HG02840 (cell line): ENCODE data around the gene RAB11B.
A peak's percentile ranks its signal among the peaks of the same experiment; 100 is the strongest.
"Not testable (repeated sequence)": the region's sequence is repeated elsewhere in the genome, so short reads cannot be mapped to it uniquely, and the experiment has no call there.

Experiments used
- ATAC-seq: cut with Tn5 transposase; IDR thresholded peaks from one replicate; pipeline ENCODE4 v1.9.1; 2021; ENCODE audit warnings: mild to moderate bottlenecking, moderate library complexity, moderate number of reproducible peaks; ENCODE audit not compliant: unreplicated experiment, low FRiP score

RAB11B gene

DNA sequence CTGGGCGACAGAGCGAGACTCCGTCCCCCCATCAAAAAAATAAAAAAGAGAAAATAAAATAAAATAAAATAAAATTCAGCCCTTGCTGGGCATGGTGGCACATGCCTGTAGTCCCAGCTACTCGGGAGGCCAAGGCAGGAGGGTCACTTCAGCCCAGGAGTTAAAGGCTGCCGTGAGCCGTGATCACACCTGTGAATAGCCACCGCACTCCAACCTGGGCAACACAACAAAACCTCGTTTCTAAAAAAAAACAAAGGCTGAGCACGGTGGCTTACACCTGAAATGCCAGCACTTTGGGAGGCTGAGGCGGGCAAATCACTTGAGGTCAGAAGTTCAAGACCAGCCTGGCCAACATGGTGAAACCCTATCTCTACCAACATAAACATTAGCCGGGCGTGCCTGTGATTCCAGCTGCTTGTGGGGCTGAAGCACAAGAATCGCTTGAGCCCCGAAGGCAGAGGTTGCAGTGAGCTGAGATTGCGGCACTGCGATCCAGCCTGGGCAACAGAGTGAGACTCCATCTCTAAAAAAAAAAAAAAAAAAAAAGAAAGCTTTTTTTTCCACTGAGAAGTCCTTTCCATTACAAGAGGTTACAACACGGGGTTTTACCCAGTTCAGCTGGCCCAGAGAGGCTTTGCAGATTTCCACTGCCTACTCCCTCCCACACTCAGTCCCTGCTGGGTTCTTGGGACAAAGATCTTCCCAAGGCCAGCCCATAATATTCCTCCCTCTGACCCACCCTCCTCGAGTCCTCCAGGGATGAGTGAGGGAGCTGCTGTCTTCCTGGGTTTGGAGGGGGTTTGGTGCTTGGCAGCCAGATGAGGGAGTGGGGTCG lies 19.8 kb upstream of the RAB11B start:
- ATAC-seq, result no peak

DNA sequence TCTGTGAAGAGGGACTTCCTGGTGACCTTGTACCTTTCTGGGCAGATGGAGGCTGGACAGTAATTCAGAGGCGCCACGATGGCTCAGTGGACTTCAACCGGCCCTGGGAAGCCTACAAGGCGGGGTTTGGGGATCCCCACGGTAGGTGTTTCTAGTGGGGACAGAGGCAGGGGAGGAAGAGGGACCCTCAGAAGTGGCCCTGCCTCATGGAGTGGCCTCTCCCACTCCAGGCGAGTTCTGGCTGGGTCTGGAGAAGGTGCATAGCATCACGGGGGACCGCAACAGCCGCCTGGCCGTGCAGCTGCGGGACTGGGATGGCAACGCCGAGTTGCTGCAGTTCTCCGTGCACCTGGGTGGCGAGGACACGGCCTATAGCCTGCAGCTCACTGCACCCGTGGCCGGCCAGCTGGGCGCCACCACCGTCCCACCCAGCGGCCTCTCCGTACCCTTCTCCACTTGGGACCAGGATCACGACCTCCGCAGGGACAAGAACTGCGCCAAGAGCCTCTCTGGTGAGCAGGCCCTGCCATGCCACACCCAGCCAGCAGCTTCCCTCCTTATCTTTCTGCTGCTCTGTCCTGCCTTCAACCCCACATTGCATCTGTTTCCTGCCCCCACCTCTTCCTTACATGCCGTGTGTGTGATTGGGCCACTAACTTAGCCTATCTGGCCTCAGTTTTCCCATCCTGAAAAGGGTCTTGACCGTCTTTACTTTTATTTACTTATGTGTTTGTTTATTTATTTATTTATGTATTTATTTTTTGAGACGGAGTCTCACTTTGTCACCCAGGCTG lies 19.0 kb upstream of the RAB11B start:
- no peak for ATAC-seq

DNA sequence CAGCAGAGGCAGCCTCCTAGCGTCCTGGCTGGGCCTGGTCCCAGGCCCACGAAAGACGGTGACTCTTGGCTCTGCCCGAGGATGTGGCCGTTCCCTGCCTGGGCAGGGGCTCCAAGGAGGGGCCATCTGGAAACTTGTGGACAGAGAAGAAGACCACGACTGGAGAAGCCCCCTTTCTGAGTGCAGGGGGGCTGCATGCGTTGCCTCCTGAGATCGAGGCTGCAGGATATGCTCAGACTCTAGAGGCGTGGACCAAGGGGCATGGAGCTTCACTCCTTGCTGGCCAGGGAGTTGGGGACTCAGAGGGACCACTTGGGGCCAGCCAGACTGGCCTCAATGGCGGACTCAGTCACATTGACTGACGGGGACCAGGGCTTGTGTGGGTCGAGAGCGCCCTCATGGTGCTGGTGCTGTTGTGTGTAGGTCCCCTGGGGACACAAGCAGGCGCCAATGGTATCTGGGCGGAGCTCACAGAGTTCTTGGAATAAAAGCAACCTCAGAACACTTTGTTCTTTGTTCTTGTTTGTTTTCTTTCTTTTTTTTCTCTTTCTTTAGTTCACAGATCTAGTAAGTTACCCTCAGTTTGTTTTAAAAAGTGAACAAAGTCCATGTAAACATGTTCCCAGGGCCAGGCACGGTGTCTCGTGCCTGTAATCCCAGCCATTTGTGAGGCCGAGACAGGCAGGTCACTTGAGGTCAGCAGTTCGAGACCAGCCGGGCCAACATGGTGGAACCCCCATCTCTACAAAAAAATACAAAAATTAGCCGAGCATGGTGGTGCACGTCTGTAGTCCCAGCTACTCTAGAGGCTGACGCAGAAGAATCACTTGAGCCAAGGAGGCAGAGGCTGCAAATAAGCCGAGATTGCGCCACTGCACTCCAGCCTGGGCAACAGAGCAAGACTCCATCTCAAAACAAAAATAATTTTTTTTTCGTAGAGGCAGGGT lies 16.0 kb upstream of the RAB11B start:
- ATAC-seq, result no peak

DNA sequence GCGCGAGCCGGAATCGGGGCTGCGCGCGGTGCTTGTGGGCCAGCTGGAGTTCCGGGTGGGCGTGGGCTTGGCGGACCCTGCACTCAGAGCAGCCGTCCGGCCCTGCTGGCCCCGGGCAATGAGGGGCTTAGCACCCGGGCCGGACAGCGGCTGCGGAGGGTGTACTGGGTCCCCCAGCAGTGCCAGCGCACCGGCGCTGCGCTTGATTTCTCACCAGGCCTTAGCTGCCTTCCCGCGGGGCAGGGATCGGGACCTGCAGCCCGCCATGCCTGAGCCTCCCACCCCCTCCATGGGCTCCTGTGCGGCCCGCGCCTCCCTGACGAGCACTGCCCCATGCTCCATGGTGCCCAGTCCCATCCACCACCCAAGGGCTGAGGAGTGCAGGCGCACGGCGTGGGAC lies 14.4 kb upstream of the RAB11B start:
- ATAC-seq, result not testable (repeated sequence)

DNA sequence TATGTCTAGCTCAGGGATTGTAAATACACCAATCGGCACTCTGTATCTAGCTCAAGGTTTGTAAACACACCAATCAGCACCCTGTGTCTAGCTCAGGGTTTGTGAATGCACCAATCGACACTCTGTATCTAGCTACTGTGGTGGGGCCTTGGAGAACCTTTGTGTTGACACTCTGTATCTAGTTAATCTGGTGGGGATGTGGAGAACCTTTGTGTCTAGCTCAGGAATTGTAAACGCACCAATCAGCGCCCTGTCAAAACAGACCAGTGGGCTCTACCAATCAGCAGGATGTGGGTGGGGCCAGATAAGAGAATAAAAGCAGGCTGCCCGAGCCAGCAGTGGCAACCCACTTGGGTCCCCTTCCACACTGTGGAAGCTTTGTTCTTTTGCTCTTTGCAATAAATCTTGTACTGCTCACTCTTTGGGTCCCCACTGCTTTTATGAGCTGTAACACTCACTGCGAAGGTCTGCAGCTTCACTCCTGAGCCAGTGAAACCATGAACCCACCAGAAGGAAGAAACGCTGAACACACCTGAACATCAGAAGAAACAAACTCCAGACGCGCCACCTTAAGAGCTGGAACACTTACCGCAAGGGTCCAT lies 13.7 kb upstream of the RAB11B start:
- ATAC-seq, result not testable (repeated sequence)

DNA sequence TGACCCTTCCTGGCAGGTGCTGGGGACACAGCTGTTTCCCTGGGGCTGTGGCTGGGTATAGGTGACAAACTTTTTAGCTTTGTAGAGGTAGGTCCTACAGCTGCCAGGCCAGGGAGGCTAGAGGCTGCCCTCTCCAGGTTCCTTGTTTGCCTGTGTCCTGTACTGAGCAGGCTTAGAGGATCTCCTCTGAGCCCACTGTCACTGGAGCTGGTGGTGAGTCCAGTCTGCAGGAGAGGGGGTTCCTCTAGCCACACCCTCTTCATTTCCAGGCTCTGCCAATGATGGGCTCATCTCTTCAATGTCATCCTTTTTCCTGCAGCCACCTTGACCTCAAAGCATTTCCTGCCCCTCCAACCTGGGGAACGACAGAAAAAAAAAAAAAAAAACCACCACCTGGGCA lies 12.6 kb upstream of the RAB11B start:
- ATAC-seq, result no peak

DNA sequence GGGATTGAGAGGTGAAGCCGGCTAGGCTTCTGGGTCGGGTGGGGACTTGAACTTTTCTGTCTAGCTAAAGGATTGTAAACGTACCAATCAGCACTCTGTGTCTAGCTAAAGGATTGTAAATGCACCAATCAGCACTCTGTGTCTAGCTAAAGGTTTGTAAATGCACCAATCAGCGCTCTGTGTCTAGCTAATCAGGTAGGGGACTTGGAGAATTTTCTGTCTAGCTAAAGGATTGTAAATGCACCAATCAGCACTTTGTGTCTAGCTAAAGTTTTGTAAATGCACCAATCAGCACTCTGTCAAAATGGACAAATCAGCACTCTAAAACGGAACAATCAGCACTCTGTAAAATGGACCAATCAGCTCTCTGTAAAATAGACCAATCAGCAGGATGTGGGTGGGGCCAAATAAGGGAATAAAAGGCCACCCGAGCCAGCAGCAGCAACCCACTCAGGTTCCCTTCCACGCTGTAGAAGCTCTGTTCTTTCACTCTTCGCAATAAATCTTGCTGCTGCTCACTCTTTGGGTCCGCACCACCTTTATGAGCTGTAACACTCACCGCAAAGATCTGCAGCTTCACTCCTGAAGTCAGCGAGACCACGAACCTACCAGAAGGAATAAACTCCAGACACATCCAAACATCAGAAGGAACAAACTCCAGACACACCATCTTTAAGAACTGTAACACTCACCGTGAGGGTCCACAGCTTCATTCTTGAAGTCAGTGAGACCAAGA lies 10.8 kb upstream of the RAB11B start:
- not testable (repeated sequence) for ATAC-seq

DNA sequence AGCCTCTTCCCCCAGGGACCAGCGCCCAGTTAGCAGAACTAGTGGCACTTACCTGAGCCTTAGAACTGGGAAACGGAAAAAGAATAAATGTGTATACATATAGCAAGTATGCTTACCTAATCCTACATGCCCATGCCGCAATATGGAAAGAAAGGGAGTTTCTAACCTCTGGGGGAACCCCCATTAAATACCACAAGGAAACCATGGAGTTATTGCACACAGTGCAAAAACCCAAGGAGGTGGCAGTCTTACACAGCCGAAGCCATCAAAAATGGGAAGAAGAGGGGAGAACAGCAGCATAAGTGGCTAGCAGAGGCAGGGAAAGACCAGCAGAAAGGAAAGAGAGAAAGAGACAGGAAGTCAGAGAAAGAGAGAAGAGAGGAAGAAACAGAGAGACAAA lies 5.6 kb upstream of the RAB11B start:
- ATAC-seq, result not testable (repeated sequence)

DNA sequence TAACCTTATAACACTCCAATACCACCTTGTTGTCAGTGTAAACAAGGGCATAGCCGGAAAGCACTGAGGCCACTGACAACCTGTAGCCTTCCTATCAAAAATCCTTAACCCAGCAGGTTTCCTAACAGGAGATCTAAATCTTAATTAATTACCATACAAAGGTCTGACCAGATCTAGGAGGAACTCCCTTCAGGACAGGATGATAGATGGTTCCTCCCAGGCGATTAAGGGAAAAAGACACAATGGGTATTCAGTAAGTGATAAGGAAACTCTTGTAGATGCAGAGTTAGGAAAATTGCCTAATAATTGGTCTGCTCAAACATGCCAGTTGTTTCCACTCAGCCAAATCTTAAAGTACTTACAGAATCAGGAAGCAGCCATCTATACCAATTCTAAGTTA lies 5.1 kb upstream of the RAB11B start:
- not testable (repeated sequence) for ATAC-seq

DNA sequence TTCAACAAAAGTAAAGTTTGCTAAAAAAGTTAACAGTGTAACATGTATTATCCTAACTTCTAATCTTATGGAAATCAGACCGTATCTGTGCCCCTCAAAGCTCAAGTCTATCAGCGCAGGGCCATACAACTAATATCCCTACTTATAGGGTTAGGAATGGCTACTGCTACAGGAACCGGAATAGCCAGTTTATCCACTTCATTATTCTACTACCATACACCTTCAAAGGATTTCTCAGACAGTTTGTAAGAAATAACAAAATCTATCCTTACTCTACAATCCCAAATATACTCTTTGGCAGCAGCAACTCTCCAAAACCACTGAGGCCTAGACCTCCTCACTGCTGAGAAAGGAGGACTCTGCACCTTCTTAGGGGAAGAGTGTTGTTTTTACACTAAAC lies 4.6 kb upstream of the RAB11B start:
- ATAC-seq, result not testable (repeated sequence)

DNA sequence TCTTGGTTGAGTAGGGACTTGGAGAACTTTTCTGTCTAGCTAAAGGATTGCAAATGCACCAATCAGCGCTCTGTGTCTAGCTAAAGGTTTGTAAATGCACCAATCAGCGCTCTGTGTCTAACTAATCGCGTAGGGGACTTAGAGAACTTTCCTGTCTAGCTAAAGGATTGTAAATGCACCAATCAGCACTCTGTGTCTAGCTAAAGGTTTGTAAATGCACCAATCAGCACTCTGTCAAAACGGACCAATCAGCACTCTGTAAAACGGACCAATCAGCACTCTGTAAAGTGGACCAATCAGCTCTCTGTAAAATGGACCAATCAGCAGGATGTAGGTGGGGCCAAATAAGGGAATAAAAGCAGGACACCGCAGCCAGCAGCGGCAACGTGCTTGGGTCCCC lies 3.7 kb upstream of the RAB11B start:
- not testable (repeated sequence) for ATAC-seq

DNA sequence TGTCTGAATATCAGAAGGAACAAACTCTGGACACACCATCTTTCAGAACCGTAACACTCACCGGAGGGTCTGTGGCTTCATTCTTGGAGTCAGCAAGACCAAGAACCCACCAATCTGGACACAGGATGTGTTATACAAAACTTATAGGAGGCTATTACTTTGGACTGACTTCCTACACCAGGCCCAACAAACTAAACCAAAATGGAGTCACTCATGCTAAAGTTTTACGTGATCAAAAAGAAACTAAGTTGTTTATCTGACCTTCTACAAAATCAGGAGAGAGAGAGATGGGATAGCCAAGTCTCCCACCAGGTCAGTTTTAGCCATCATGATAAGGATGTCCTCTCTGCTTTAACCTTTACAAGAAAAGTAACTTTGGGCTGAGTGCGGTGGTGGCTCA lies 3.2 kb upstream of the RAB11B start:
- ATAC-seq, result no peak

DNA sequence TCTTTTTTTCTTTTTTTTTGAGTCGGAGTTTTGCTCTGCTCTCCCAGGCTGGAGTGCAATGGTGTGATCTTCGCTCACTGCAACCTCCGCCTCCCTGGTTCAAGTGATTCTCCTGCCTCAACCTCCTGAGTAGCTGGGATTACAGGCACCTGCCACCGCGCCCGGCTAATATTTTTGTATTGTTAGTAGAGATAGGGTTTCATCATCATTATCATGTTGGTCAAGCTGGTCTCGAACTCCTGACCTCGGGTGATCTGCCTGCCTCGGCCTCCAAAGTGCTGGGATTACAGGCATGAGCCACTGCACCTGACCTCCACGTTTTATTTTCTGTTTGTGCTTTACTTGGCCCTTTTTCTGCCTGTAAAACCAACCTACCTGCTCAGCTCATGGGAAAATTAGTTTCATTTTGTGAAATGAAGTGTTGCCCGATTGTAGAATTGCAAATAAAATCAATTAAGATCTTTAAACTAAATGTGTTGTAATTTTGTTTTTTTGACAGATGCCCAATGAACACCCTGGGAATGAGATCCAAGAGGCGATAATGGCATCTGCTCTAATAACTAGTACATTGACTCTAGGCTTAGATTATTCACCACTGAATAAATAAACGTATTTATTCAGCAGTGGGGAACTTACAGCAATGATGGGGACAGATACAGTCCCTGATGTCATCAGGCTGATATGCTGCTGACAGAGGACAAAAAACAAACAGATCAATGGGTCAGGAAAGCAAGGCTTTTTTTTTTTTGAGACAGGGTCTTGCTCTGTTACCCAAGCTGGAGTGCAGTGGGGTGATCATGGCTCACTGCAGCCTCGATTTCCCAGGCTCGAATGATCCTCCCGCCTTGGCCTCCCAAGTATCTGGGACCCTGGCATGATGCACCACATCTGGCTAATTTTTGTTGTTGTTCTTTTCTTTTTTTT lies 2.2 kb upstream of the RAB11B start:
- ATAC-seq, result no peak

DNA sequence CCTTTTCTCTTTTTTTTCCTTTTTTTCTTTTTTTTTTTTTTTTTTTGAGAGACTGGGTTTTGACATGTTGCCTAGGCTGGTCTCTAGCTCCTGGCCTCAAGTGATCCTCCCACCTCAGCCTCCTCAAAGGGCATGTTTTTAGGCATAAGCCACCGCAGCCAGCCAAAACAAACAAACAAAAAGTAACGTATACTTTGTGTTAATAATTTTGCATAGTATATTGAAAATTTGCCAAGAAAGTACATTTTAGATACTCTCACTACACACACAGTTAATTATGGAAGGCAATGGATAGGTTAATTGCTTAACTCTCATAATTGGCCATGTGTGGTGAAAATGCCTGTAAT lies 1.6 kb upstream of the RAB11B start:
- ATAC-seq, result no peak

DNA sequence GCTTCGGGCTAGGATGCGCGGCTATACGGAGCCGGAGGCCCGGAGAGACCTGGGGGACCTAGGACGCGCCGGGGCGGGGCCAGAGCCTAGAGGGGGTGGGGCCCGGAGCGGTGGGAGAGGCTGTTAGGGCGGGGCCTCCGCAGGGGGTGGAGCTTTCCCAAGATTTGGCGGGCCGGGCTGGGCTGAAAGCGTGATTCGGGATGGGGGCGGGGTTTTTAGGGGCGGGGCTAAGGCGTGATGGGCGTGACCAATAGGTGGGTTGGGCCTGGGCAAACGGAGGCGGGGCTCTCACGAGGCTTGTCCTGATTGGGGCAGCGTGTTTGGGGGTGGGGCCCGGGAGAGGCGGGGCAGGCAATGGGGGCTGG lies 439 bp downstream of the RAB11B start:
- ATAC-seq, result peak; percentile 46

DNA sequence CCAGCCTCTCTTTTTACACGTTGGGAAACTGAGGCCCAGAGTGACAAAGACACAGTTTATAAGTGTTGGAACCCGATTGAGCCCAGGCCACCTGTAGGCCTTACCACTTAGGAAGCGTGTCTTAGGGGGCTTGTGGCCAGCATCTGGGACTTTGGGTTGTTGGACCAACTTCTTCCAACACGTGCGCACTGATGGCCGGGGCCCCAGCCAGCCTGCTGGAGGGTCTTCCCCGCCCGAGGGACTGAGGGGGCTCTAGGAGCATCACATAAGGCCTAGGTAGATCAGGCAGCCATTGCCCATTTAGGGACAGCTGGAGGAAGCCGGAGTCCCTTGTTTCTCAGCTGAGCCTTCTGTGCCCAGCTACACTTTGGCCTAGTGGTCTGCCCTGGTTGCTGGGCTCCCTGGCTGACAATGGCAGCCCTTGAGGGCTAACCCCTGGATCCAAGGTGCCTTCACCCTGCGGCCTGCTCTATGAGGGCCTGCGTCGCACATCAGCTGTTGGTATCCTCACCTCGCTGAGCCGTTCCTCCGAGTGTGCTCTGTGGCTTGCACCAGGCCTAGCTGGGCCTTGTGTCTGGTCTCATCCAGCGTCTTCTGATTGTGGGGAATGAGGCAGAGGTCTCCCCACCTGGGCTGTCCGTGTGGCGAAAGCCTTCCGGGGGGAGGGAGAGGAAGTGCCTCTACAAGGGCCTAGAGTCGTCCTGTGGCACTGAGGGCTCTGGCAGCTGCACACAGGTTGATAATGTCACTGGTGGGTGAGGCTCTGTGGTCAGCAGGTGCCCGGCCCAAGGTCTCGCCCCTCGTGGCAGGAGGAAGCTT lies 1.2 kb downstream of the RAB11B start:
- no peak for ATAC-seq

DNA sequence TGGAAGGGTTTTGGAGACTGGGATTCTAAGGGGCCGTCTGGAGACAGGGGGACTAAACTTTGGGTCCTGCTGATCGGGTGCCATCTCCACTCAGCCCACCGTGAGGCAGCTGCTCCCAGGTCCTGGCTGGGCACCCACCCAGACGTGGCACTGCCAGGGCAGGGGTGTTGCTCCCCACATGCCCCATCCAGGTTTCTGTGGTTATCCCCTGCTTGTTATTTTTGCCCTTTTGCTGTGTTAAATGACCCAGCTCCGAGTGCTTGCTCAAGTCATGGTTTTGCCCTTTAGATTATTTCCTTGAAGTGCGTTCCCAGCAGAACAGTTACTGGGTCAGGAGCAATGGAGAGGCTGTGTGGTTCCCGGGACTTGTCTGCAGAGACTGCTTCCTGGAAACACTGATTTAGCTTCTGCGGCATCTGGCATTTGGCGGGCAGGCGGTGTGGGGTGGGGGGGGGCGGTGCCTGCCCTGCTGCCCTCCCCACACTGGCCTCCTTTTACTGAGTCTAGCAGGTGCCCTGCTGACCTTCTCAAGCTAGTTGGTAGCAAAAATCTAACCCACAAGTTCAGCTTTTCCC lies 1.9 kb downstream of the RAB11B start:
- no peak for ATAC-seq
